HG02678 (cell line): ENCODE measurements around the gene CALB2.
"Not testable (repeated sequence)": the region's sequence is repeated elsewhere in the genome, so short reads cannot be mapped to it uniquely, and the experiment has no call there.

Source experiments
- ATAC-seq: cut with Tn5 transposase; IDR thresholded peaks from one replicate; pipeline ENCODE4 v1.9.1; 2021; ENCODE audit warnings: mild to moderate bottlenecking, moderate library complexity; ENCODE audit not compliant: unreplicated experiment

The CALB2 gene

GRCh38 chr16:71352466-71352865, 6.1 kb upstream of the CALB2 start:
- ATAC-seq, result no peak

- no peak for ATAC-seq
Observed at GRCh38 chr16:71352963-71353460, 5.5 kb upstream of the CALB2 start.

- ATAC-seq, result no peak
Observed at GRCh38 chr16:71353736-71354135, 4.8 kb upstream of the CALB2 start.

- no peak for ATAC-seq
Observed at GRCh38 chr16:71354156-71354555, 4.4 kb upstream of the CALB2 start.

- ATAC-seq, result no peak
Observed at GRCh38 chr16:71356051-71356740, 2.3 kb upstream of the CALB2 start.

GRCh38 chr16:71356936-71357335, 1.6 kb upstream of the CALB2 start:
- ATAC-seq, result not testable (repeated sequence)

GRCh38 chr16:71357681-71358080, 842 bp upstream of the CALB2 start:
- no peak for ATAC-seq

DNA sequence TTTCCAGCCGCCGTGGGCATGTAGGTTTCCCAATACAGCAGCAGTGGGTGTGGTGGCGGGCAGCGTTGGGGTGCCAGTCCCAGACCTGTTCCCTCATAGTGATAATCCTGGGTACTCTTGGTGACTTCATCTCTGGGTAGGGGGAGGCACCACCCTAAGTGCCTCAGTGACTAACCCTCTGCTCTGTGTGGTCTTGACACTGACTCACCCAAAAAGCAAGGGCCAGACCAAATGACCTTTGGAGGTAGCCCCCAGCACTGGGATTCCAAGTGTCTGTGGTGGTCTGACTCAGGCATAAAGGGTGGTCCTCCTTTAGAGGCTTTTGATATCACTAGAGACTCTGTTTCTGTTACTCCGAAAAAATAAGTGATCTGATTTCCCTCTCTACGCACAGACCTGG, 908 bp downstream of the CALB2 start:
- no peak for ATAC-seq

DNA sequence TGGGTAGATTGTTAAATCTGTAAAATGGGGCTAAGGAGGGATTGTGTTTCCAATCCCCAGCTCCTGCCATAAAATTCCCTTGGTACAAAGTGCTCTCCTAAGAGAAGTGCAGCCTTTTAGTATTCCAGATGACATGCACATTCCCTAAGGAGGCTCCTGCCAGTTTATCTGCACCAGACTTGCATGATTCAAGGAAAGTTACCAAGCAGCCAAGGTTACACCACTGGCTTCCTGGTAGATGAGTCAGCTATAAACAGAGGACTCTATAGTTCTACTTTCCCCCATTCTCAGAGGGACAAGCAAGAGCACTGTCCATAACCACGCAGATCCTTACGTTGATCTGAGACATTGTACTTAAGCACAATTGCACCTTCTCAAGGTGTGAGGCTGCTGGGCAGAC, 1.9 kb downstream of the CALB2 start:
- ATAC-seq, result no peak

GRCh38 chr16:71364133-71364681, 5.7 kb downstream of the CALB2 start:
- ATAC-seq, result no peak

DNA sequence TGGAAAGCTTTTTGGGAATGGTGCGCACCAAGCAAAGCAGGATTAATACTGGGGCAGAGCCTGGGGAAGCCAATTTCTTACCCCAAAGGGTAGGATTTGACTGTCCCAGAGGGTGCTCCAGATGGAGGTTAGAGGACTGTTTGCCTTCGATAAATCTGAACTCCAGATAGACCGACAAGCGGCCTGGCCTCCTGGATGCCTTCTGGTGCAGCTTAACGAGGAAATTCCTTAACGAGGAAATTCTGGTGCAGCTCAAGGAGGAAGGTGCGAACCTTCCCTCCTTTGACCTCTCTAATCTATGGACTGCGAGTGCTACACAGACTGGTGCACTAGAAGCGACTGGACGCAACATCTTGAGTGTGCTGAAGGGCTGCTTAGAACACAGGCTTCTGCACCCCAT, 6.5 kb downstream of the CALB2 start:
- ATAC-seq, result no peak

- ATAC-seq, result no peak
Observed at GRCh38 chr16:71367241-71367976, 8.9 kb downstream of the CALB2 start.

- no peak for ATAC-seq
Observed at GRCh38 chr16:71368958-71369357, 10.4 kb downstream of the CALB2 start.

GRCh38 chr16:71369494-71369893, 11.0 kb downstream of the CALB2 start:
- ATAC-seq, result no peak

GRCh38 chr16:71371237-71371636, 12.7 kb downstream of the CALB2 start:
- ATAC-seq, result no peak

DNA sequence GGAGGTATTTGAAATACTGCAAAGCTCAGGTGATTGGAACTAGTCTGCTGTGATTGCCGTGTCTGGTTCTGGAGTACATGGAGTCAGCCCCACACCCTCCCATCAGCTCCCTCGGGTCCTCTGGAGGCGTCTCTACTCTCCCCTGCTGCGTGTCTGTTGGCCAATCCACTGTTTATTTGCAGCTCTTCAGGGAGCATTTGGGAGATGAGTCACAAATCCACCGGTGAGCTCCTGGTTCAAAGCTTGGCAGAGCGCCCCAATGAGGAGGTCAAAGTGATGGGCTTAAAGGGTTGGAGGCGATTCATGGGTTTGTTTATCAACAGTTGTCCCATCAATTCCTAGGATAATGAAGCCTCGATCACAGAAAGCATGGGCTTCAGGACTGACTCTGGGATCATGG, 14.6 kb downstream of the CALB2 start:
- no peak for ATAC-seq

- ATAC-seq, result no peak
Observed at GRCh38 chr16:71376465-71377157, 18.1 kb downstream of the CALB2 start.

DNA sequence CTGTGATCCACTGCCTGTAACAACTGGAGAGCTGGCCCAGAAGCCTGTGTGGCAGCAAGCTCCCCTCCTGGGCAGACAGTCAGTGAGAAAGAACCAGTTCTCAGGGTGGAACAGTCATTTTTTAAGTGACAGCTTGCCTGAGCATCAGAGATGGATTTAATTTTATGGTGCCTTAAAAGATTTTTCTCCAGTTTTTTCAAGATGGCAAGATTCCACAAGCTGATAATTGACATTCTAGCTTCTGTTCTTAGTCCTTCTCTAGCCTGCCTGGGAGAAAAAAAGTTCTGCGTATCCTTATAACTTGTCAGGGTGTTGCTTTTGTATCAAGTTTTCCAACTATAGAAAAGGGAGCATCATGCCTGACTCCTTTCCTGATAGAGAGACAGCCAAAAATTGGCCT, 21.2 kb downstream of the CALB2 start:
- no peak for ATAC-seq

GRCh38 chr16:71380831-71381230, 22.3 kb downstream of the CALB2 start:
- no peak for ATAC-seq

GRCh38 chr16:71383054-71383773, 24.7 kb downstream of the CALB2 start:
- ATAC-seq, result no peak
